ENCODE data around the gene SDR42E2.

The SDR42E2 gene

DNA sequence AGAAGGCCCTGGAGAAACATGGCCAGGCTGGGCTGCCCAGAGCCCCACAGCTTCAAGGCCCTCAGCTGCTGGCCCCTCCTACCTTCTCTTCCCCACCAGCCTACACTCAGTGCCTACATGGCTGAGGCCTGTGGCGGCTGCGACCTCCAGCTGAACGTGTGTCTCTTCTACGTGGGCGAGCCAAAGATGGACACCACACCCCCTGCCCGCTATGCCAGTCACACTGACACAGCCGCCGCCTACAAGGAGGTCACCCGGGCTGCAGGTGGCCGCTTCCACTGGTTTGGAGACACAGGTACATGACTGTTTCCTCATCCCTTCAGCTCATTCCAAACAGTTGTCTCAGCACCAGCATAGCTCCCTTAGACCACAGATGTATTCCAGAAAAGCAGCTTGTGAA lies 29.5 kb upstream of the SDR42E2 start:
- Histone ChIP-seq H3K4me3 (ENCODE audit: low read depth in 1 of 2, low read length in 1 of 2) (no peak overlapping the region), H3K27ac (no peak overlapping the region), H3K9me3 (no peaks in the 10 kb centered on the region), H3K4me1 (ENCODE audit: control insufficient read depth in 1 of 2, insufficient read depth in 1 of 2, low read depth in 1 of 2, low read length in 1 of 2) (no peaks in the 10 kb centered on the region), H3K36me3 (no peaks in the 10 kb centered on the region), H3K27me3 (no peaks in the 10 kb centered on the region)
- TF ChIP-seq, protein P1, sequence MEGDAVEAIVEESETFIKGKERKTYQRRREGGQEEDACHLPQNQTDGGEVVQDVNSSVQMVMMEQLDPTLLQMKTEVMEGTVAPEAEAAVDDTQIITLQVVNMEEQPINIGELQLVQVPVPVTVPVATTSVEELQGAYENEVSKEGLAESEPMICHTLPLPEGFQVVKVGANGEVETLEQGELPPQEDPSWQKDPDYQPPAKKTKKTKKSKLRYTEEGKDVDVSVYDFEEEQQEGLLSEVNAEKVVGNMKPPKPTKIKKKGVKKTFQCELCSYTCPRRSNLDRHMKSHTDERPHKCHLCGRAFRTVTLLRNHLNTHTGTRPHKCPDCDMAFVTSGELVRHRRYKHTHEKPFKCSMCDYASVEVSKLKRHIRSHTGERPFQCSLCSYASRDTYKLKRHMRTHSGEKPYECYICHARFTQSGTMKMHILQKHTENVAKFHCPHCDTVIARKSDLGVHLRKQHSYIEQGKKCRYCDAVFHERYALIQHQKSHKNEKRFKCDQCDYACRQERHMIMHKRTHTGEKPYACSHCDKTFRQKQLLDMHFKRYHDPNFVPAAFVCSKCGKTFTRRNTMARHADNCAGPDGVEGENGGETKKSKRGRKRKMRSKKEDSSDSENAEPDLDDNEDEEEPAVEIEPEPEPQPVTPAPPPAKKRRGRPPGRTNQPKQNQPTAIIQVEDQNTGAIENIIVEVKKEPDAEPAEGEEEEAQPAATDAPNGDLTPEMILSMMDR (IDR thresholded peaks at IDR 0.05), result no peak

DNA sequence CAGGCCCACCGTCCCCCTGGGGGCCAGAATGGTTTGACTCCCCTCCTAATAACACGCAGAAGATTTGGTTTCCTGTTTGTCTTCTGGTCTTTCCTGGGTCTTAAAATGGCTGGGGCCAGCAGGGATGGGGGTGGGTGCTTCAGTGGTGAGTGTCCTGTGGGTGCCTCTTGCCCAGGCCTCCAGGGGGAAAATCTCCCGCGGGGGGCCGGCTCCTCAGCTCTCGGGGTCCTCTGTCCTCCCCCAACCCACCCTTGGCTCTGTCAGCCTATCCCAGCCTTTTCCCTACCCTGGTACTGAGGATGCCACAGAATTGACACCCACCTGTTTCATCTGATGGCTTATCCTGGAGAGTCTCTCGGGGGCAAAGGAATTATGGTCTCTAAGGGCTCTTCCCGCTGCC lies 23.8 kb upstream of the SDR42E2 start:
- H3K9me3 ChIP-seq, result no peaks in the 10 kb centered on the region
- no peaks in the 10 kb centered on the region for H3K36me3 ChIP-seq
- no peaks in the 10 kb centered on the region for H3K4me1 ChIP-seq (ENCODE audit: control insufficient read depth in 1 of 2, insufficient read depth in 1 of 2, low read depth in 1 of 2, low read length in 1 of 2)
- H3K27me3 ChIP-seq, result no peaks in the 10 kb centered on the region
- no peak overlapping the region for H3K27ac ChIP-seq
- no peak overlapping the region for H3K4me3 ChIP-seq (ENCODE audit: low read depth in 1 of 2, low read length in 1 of 2)
- TF ChIP-seq, protein P1 (IDR thresholded peaks at IDR 0.05), result no peak

DNA sequence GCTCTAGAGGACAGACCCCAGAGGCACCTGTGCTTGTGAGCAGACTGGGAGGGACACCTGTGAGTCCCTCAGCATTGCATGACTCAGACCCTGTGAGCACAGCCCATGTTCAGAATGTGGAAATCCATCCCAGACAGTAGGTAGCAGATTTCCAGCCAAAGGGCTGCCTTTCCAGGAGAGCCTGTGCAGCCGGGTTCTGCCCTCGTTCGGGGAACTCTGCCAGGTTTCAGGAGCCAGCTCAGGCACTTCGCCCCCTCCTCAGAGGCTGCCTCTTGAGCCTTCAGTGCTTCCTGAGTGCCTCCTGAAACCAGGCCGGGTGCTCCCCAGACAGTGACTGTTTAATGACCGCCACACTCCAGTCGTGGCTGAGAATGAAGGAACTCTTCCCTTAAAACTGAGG lies 23.3 kb upstream of the SDR42E2 start:
- no peaks in the 10 kb centered on the region for H3K9me3 ChIP-seq
- H3K4me3 ChIP-seq (ENCODE audit: low read depth in 1 of 2, low read length in 1 of 2), result no peak overlapping the region
- TF ChIP-seq, protein P1 (IDR thresholded peaks at IDR 0.05), result no peak
- no peaks in the 10 kb centered on the region for H3K4me1 ChIP-seq (ENCODE audit: control insufficient read depth in 1 of 2, insufficient read depth in 1 of 2, low read depth in 1 of 2, low read length in 1 of 2)
- H3K27ac ChIP-seq, result no peak overlapping the region
- H3K36me3 ChIP-seq, result no peaks in the 10 kb centered on the region
- H3K27me3 ChIP-seq, result no peaks in the 10 kb centered on the region

DNA sequence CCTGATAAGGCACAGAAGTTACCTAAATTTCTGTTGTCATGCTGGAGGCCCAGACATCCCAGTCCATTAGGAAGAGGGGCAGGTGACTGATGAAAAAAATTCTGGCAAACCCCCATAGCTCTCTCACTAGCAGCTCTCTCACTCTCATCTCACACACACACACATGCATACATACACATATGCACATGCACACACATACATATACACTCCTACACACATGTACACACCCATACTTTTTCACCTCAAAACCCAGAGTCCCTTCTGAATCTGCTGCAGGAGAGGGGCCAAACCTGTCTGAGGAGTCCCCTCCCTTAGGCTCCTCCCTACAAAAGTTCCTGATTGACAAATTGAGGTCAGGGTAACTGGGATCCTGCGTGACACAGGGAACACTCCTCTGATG lies 22.6 kb upstream of the SDR42E2 start:
- TF ChIP-seq, protein P1 (IDR thresholded peaks at IDR 0.05), result no peak
- peaks cover 2% of the 10 kb centered on the region for H3K27me3 ChIP-seq
- H3K27ac ChIP-seq, result no peak overlapping the region
- H3K4me1 ChIP-seq (ENCODE audit: control insufficient read depth in 1 of 2, insufficient read depth in 1 of 2, low read depth in 1 of 2, low read length in 1 of 2), result no peaks in the 10 kb centered on the region
- H3K36me3 ChIP-seq, result no peaks in the 10 kb centered on the region
- H3K4me3 ChIP-seq (ENCODE audit: low read depth in 1 of 2, low read length in 1 of 2), result no peak overlapping the region
- no peaks in the 10 kb centered on the region for H3K9me3 ChIP-seq

DNA sequence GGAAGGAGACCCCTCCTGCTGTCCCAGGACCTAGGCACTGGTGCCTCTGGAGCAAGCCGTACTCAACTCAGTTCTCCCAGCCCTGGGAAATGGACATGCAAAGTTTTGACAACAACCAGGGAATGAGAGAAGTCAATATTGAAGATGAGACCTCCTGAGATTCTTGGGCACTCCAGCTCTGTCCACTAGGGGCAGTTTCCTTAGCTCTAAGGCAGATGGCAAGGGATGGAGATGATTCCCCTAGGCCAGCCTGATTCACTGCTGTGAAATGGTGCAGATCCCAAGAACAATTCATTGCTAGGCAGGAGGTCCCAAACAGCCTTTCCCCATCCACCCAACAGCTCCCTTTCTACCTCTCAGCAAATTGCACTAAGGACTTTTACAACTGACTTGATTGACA lies 20.5 kb upstream of the SDR42E2 start:
- no peaks in the 10 kb centered on the region for H3K9me3 ChIP-seq
- no peaks in the 10 kb centered on the region for H3K4me1 ChIP-seq (ENCODE audit: control insufficient read depth in 1 of 2, insufficient read depth in 1 of 2, low read depth in 1 of 2, low read length in 1 of 2)
- H3K27ac ChIP-seq, result no peak overlapping the region
- H3K36me3 ChIP-seq, result no peaks in the 10 kb centered on the region
- H3K4me3 ChIP-seq (ENCODE audit: low read depth in 1 of 2, low read length in 1 of 2), result no peak overlapping the region
- TF ChIP-seq, protein P1 (IDR thresholded peaks at IDR 0.05), result no peak
- peaks cover 6% of the 10 kb centered on the region for H3K27me3 ChIP-seq

DNA sequence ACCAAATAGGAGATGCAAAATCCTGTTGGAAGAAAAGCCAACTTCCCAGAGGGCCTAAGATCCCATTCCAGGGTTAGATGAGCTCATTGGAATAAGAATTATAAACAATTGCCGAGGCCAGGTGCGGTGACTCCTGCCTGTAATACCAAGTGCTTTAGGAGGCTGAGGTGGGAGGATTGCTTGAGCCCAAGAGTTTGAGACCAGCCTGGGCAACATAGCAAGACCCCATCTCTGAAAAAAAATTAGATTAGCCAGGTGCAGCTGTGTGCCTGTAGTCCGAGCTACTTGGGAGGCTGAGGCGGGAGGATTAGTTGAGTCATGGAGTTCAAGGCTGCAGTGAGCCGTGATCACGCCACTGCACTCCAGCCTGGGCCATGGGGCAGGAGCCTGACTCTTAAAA lies 17.8 kb upstream of the SDR42E2 start:
- Histone ChIP-seq H3K27me3 (peaks cover 6% of the 10 kb centered on the region), H3K27ac (no peak overlapping the region), H3K4me1 (ENCODE audit: control insufficient read depth in 1 of 2, insufficient read depth in 1 of 2, low read depth in 1 of 2, low read length in 1 of 2) (no peaks in the 10 kb centered on the region), H3K4me3 (ENCODE audit: low read depth in 1 of 2, low read length in 1 of 2) (no peak overlapping the region), H3K36me3 (no peaks in the 10 kb centered on the region), H3K9me3 (no peaks in the 10 kb centered on the region)
- TF ChIP-seq, protein P1 (IDR thresholded peaks at IDR 0.05), result no peak
